Measurements from ENCODE around the gene TMCO4.

Gene TMCO4

GRCh38 chr1:19775317-19775716, 24.4 kb downstream of the TMCO4 start:
- no peak for DNase-seq (ENCODE audit: low read depth)

DNA sequence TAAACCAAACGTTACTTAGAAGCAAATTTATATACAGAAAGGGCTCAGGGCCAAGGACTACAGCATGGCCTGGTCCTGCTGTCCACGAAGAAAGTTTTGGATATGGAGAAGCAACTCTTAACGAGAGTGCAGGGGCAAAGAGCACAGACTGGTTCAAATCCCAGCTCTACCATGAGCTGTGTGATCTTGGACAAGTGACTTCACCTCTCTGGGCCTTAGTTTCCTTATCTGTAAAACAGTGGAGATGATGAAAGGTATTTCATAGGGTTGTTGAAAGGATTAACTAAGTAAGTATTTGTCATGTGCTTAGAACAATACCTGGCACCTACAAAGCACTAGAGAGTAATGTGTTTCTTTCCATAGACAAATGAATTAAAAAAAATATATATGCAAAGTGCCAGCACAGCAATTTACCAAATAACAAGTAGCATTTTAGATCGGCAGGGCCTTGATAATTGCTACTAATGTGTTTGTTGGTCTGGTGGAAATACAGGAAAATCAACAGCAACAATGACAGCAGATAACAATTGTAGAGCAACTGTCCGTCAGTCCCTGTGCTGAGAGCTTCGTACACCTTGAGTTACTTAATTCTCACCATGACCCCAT, 25.4 kb downstream of the TMCO4 start:
- no peak for DNase-seq (ENCODE audit: low read depth)

- no peak for DNase-seq (ENCODE audit: low read depth)
Observed at GRCh38 chr1:19773485-19773884, 26.2 kb downstream of the TMCO4 start.

DNA sequence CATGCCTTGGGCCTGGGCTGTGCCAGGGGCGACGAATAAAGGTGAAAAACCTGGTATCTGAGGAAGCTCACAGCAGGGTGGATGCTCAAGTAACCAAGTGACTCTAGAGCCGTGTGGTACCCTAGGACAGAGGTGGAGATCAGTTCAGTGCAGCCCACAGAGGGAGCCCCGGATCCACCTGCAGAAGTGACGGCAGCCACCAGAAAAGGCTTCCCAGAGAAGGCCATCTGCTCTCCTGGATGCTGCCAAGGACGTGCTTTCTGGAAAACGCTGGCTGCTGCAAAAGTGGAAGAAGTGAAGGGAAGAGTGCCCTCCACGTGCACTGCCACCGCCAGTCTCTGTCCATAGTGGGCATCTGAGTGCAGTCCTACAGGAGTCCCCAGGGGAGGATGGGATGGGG, 27.7 kb downstream of the TMCO4 start:
- DNase-seq (ENCODE audit: low read depth) = no peak

DNA sequence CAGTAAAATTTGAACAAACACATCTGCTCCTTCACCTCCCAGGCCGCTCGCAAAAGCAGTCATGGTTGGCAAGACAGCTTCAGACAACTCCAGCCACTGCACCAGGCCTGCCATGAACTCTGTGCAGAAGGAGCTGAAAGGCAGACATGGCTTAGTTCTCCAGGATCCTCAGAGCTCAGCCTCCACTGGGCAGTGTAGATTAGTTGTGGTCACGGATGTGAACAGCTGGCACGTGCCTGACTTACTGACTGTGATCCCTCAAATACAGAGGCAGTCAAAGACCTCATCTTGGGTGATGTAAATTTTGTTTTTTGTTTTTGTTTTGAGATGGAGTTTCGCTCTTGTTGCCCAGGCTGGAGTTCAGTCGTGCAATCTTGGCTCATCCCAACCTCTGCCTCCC, 28.4 kb downstream of the TMCO4 start:
- no peak for DNase-seq (ENCODE audit: low read depth)

GRCh38 chr1:19770436-19771190, 29.1 kb downstream of the TMCO4 start:
- no peak for DNase-seq (ENCODE audit: low read depth)

DNA sequence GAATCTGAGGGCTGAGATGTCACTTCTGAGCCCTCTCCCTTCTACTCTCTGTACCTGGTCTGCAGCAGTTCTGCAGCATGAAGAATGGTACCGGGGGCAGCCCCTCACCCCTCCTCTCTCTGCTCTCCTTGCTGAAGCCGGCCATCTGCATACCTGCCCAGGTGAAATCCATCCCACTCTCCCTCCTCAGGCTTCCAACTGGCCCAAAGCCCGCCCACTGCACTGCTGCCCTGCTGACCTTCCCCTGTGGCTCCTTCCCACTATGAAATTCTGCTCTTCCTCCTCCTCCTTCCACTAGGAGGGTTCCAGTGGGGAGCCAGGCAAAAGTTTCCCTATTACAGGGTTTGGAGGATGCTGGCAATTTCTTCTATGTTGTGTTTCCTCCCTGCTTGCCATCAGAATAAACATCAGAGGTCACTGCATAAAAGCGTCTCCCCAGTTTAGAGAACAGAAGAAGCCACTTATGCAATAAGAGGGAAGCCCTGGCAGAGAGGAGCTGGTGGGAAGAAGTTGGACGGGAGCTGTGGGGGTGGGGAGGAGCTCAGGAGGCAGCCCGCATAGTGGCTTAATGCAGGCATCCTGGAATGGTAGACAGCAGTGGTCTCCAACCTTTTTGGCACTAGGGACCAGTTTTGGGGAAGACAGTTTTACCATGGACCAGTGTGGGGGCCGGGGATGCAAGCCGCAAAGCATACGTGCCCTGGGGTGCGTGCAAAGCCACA, 30.3 kb downstream of the TMCO4 start:
- DNase-seq (ENCODE audit: low read depth) = no peak

- DNase-seq (ENCODE audit: low read depth) = no peak
Observed at GRCh38 chr1:19768353-19769210, 31.1 kb downstream of the TMCO4 start.

GRCh38 chr1:19765623-19766022, 34.1 kb downstream of the TMCO4 start:
- DNase-seq (ENCODE audit: low read depth) = no peak

DNA sequence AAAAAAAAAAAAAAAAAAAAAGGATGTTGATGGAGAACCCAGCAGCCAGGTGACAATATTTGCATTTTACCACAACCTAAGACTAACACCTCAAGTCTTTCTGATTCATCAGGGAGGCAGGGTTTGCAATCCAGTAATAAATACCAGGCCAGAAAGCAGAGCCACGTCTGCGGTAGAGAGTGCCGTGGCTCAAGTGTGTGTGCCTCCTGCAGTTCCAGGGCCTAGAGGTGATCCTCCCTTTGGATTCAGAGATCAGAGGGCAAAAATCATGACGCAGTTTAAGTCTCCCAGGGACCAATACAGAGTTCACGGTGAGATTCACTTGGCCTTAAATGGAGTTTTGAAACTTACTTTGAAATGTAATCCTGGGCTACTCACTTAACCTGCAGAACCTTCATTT, 34.9 kb downstream of the TMCO4 start:
- no peak for DNase-seq (ENCODE audit: low read depth)

DNA sequence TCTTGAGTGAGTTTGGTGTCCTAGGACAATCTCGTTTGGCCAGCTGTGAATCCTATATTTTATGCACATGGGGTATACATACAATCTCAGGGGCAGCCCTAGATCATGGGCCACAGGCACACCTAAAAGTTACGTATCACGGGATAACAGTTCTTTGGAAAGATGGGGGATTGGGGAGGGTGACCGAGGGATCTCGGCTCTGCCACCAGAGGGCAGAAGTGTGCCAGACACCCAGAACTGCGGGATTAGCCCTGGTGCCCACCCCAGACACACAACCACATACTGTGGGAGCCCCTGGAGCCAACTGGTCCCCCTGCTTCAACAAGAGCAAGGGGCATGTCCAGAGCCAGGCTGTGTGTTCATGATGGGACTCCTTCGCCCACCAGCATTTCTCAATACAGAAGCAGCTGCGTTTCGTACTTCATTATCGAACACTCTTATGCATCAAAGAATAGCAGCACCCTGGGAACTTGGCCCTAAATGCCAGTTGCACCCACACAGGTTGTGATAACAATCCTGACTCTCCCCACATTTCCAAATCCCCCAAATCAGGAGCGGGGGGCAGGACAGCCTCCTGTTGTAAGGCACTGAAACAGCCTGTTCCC, 37.4 kb downstream of the TMCO4 start:
- DNase-seq (ENCODE audit: low read depth) = no peak

GRCh38 chr1:19759740-19760089, 40.0 kb downstream of the TMCO4 start:
- DNase-seq (ENCODE audit: low read depth) = no peak

GRCh38 chr1:19758227-19758830, 41.4 kb downstream of the TMCO4 start:
- DNase-seq (ENCODE audit: low read depth) = no peak

- no peak for DNase-seq (ENCODE audit: low read depth)
Observed at GRCh38 chr1:19757641-19758040, 42.1 kb downstream of the TMCO4 start.

- DNase-seq (ENCODE audit: low read depth) = no peak
Observed at GRCh38 chr1:19756480-19756879, 43.2 kb downstream of the TMCO4 start.

- DNase-seq (ENCODE audit: low read depth) = no peak
Observed at GRCh38 chr1:19754482-19754881, 45.2 kb downstream of the TMCO4 start.

GRCh38 chr1:19752083-19752696, 47.5 kb downstream of the TMCO4 start:
- DNase-seq (ENCODE audit: low read depth) = no peak

DNA sequence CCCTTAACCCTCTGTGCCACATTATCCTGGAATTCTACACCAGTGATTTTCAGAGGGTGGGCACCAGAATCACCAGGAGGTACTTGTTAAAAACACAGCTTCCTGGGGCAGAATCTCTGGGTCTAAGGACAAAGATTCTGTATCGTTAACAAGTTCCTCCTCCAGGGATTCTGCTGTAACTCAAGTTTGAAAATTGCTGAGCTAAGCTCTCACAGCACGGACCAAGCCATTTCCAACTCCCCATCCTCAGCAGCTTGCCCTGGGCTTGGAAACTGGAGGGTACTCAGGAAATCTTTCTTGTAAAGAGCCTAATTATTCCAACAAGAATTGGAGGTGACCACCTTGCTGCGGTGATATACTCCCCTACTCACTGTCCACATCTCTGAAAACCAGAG, 48.8 kb downstream of the TMCO4 start:
- no peak for DNase-seq (ENCODE audit: low read depth)

- DNase-seq (ENCODE audit: low read depth) = no peak
Observed at GRCh38 chr1:19750101-19750881, 49.4 kb downstream of the TMCO4 start.

DNA sequence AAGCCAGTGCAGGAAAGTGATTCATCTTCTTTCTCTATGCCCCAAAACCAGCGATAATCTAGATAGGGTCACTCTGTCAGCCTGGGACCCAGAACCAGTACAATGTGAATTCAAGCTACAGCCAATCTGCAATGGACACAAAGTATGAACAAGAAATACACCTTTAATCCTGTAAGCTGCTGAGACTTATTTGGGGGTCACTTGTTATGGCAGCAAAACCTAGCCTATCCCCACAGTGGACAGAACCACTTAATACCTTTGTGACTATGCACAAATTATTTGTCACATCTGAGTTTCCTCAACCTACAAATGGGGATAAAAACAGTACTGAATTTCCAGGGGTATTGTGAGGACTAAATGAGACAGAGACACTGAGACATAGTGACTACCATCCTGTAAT, 50.0 kb downstream of the TMCO4 start:
- DNase-seq (ENCODE audit: low read depth) = no peak
